Keratinocyte (primary cell): Measurements from ENCODE around the gene ARHGAP28. TPM values are rescaled to one million over a fixed set of nuclear protein-coding genes. Genes with fewer than 3 reads are reported as not detected.

Source experiments
- DNase-seq: peaks from one replicate; pipeline ENCODE4 v3.0.0-alpha.2; 2011; ENCODE audit warnings: low read depth, missing footprints, low spot score
- FAIRE-seq: peaks from 2 replicates; lab custom pipeline; 2011; peaks lifted over from hg19 to GRCh38; lab: Jason Lieb, UNC
- H2AFZ ChIP-seq: 2 replicates; pipeline ENCODE4 v1.6.0; 2012; ENCODE audit warnings: low read length, control low read depth, inconsistent platforms; ENCODE audit not compliant: control insufficient read depth
- H3K27ac ChIP-seq: 2 replicates; pipeline ENCODE4 v1.5.1; 2011; ENCODE audit warnings: low read length; ENCODE audit not compliant: control insufficient read depth, insufficient read depth
- H3K27me3 ChIP-seq: 3 replicates; pipeline ENCODE4 v1.6.0; 2011; ENCODE audit warnings: low read length; ENCODE audit not compliant: control insufficient read depth, insufficient read depth; ENCODE audit errors: extremely low read depth
- H3K36me3 ChIP-seq, 2 experiments: 2 replicates in 1 of 2; 3 replicates in 1 of 2; pipeline ENCODE4 v1.5.1; 2011; ENCODE audit warnings: low read length in 2 of 2, mild to moderate bottlenecking in 1 of 2; ENCODE audit not compliant: control insufficient read depth in 2 of 2, insufficient read depth in 2 of 2; ENCODE audit errors: extremely low read depth in 1 of 2
- H3K4me1 ChIP-seq: 3 replicates; pipeline ENCODE4 v1.5.1; 2011; ENCODE audit warnings: low read length; ENCODE audit not compliant: control insufficient read depth, insufficient read depth; ENCODE audit errors: extremely low read depth
- H3K4me2 ChIP-seq: 3 replicates; pipeline ENCODE4 v1.6.0; 2011; ENCODE audit warnings: low read depth, low read length; ENCODE audit not compliant: control insufficient read depth, insufficient read depth; ENCODE audit errors: extremely low read depth
- H3K4me3 ChIP-seq, 3 experiments: fragments of 200-600 bp in 1 of 3; sonication (generic) in 1 of 3; 2 replicates in 2 of 3; 3 replicates in 1 of 3; pipeline ENCODE4 v1.5.1; 2011 to 2016; ENCODE audit warnings: low read length in 3 of 3, mild to moderate bottlenecking in 3 of 3, control low read depth in 2 of 3, inconsistent platforms in 1 of 3, low read depth in 1 of 3, mixed read lengths in 1 of 3, mixed run types in 1 of 3, moderate library complexity in 1 of 3; ENCODE audit not compliant: control insufficient read depth in 2 of 3, insufficient read depth in 2 of 3; ENCODE audit errors: extremely low read depth in 1 of 3
- H3K79me2 ChIP-seq: 2 replicates; pipeline ENCODE4 v1.6.0; 2012; ENCODE audit warnings: low read length; ENCODE audit not compliant: control insufficient read depth, insufficient read depth
- H3K9ac ChIP-seq: 3 replicates; pipeline ENCODE4 v1.6.0; 2011; ENCODE audit warnings: low read length; ENCODE audit not compliant: control insufficient read depth, insufficient read depth; ENCODE audit errors: extremely low read depth
- H3K9me1 ChIP-seq: 3 replicates; pipeline ENCODE4 v1.6.0; 2011; ENCODE audit warnings: low read length; ENCODE audit not compliant: control insufficient read depth, insufficient read depth; ENCODE audit errors: extremely low read depth
- H3K9me3 ChIP-seq: 2 replicates; pipeline ENCODE4 v1.5.1; 2012; ENCODE audit warnings: low read depth, low read length; ENCODE audit not compliant: control insufficient read depth
- H4K20me1 ChIP-seq: 3 replicates; pipeline ENCODE4 v1.6.0; 2011; ENCODE audit warnings: low read length; ENCODE audit not compliant: control insufficient read depth, insufficient read depth; ENCODE audit errors: extremely low read depth
- CTCF ChIP-seq, 3 experiments: IDR thresholded peaks in 1 of 3; conservative IDR thresholded peaks in 1 of 3; optimal IDR thresholded peaks in 1 of 3; 2 replicates in 2 of 3; 3 replicates in 1 of 3; pipeline versions ENCODE3 to v1.5.1; 2011; ENCODE audit warnings: low read length in 3 of 3, mild to moderate bottlenecking in 3 of 3, moderate library complexity in 2 of 3, control low read depth in 1 of 3, inconsistent platforms in 1 of 3; ENCODE audit not compliant: insufficient read depth in 2 of 3; ENCODE audit errors: extremely low read depth in 1 of 3
- EZH2 ChIP-seq: IDR thresholded peaks from one replicate; pipeline ENCODE4 v1.6.1; 2012; ENCODE audit warnings: inconsistent platforms, mild to moderate bottlenecking, low read length, moderate library complexity
- dilution Hi-C: fragments of 300-500 bp; cut with MboI; formaldehyde crosslinking; loops from one replicate; pipeline ENCODE4 v1.7.0; 2020; ENCODE audit warnings: low sequenced_read_pairs; ENCODE audit not compliant: extremely low pct_ligation_motif_present
- polyA plus RNA-seq, 5 experiments: library from polyadenylated mRNA; depleted of rRNA in 3 of 5; stranded (reverse) in 3 of 5; stranded (forward) in 1 of 5; unstranded in 1 of 5; fragments of >200 nt; gene quantifications; 1 replicate in 1 of 5; 2 replicates in 3 of 5; 3 replicates in 1 of 5; pipeline versions ENCODE4 v1.2.1 to v1.2.3, GENCODE V29; 2011 to 2012; ENCODE audit warnings: missing spikeins in 2 of 5, low read depth in 1 of 5, low replicate concordance in 1 of 5

The ARHGAP28 gene
- polyA plus RNA-seq, 1 donor (not counting 4 experiments of a cell fraction or from before 2014, with no cell fraction given), result 0.43 TPM

- no peak overlapping the region for H3K9ac ChIP-seq
- H3K36me3 ChIP-seq, result no peaks in the 10 kb centered on the region
- H3K27me3 ChIP-seq, result no peaks in the 10 kb centered on the region
- no peak overlapping the region for H3K4me3 ChIP-seq
- no peaks in the 10 kb centered on the region for H3K4me1 ChIP-seq
- FAIRE-seq (no peak), DNase-seq (no peak)
- H3K9me1 ChIP-seq, result no peaks in the 10 kb centered on the region
- TF ChIP-seq EZH2 (no peak), CTCF (optimal IDR thresholded peaks at IDR 0.05 in 1 of 3, IDR thresholded peaks at IDR 0.05 in 1 of 3, conservative IDR thresholded peaks at IDR 0.05 in 1 of 3; ENCODE audit: extremely low read depth in 1 of 3, insufficient read depth in 2 of 3, low read length in 3 of 3) (no peak)
- dilution Hi-C loops, result no loop called here
- H4K20me1 ChIP-seq, result no peaks in the 10 kb centered on the region
- no peaks in the 10 kb centered on the region for H3K79me2 ChIP-seq
- H3K27ac ChIP-seq, result no peak overlapping the region
- no peaks in the 10 kb centered on the region for H3K9me3 ChIP-seq
- no peak overlapping the region for H2AFZ ChIP-seq
- H3K4me2 ChIP-seq, result no peak overlapping the region
Measured at GRCh38 chr18:6857300-6857699, 127.8 kb downstream of the ARHGAP28 start.

GRCh38 chr18:6859676-6860422 lies 130.3 kb downstream of the ARHGAP28 start:
- FAIRE-seq (no peak), DNase-seq (no peak)
- Histone ChIP-seq H3K4me1 (no peaks in the 10 kb centered on the region), H3K9me3 (no peaks in the 10 kb centered on the region), H2AFZ (no peak overlapping the region), H3K79me2 (no peaks in the 10 kb centered on the region), H3K9ac (no peak overlapping the region), H3K9me1 (no peaks in the 10 kb centered on the region), H3K4me3 (no peak overlapping the region), H4K20me1 (no peaks in the 10 kb centered on the region), H3K27me3 (no peaks in the 10 kb centered on the region), H3K36me3 (no peaks in the 10 kb centered on the region), H3K27ac (no peak overlapping the region), H3K4me2 (no peak overlapping the region)
- TF ChIP-seq EZH2 (no peak), CTCF (optimal IDR thresholded peaks at IDR 0.05 in 1 of 3, IDR thresholded peaks at IDR 0.05 in 1 of 3, conservative IDR thresholded peaks at IDR 0.05 in 1 of 3; ENCODE audit: extremely low read depth in 1 of 3, insufficient read depth in 2 of 3, low read length in 3 of 3) (no peak)
- dilution Hi-C loops, result no loop called here
